Activated CD8-positive, alpha-beta memory T cell treated with anti-CD3 and anti-CD28 coated beads, Interleukin-2, amount 50 U/mL, for 48 hours (primary cell): ENCODE data around the gene SURF1.

ENCODE experiments used
- DNase-seq: peaks from one replicate; pipeline ENCODE4 v3.0.0-alpha.2; 2020

The SURF1 gene

GRCh38 chr9:133361507-133362092 lies 5.3 kb upstream of the SURF1 start:
- DNase-seq = no peak

GRCh38 chr9:133360400-133361393 lies 4.4 kb upstream of the SURF1 start:
- DNase-seq = no peak

- no peak for DNase-seq
Observed at GRCh38 chr9:133359399-133360175, 3.3 kb upstream of the SURF1 start.

DNA sequence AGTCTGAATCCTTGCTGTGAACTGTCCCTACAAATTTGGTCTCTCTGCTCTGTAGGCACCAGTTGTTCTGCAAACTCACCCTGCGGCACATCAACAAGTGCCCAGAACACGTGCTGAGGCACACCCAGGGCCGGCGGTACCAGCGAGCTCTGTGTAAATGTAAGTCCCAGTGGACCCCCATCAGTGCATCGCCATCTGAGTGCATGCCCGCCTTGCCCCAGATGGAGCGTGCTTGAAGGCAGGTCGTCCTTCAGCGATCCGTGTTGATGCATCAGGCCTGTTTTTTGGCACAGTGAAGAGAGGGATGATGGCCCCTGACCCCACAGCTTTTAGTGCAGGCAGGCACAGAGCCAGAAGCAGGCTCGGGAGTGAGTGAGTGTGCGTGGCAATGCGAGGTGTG lies 1.4 kb upstream of the SURF1 start:
- no peak for DNase-seq

- no peak for DNase-seq
Observed at GRCh38 chr9:133355881-133356357, 368 bp downstream of the SURF1 start.

- DNase-seq = no peak
Observed at GRCh38 chr9:133354766-133355165, 1.5 kb downstream of the SURF1 start.

GRCh38 chr9:133353548-133353947 lies 2.7 kb downstream of the SURF1 start:
- no peak for DNase-seq

DNA sequence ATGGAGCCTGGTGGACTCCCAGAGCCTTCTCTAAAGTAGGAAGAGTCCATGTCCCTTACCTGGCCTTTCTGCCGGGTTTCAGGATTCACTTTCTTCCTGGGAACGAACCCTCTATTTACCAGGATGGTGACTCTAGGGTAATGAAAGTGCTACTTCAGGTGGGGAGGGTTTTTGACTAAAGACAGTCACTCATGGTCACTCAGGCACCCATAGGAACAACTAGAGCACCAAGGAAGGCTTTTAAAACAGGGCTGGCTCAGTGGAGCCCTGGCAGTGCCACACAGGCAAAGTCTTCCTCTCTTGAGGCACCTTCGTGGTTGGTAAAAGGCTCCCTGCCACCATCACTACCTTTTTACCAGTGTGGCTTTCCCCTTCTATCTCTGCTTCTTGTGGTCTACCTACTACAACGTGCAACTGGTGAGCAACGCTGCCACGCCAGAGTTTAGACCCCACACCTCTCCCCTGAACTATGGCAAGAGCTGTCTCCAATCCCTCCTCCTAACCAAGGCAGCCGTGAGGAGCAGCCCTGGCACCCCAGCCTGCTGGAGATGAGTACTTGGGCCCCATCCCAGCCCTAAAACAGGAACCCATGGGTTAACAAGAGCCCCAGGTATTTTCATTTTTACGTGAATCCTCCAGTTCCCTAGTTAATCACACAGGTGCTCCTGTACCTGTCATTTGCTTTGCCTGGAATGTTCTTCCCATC lies 3.5 kb downstream of the SURF1 start:
- peak; percentile 71 for DNase-seq

GRCh38 chr9:133351908-133352634 lies 4.2 kb downstream of the SURF1 start:
- DNase-seq = peak; percentile 81

DNA sequence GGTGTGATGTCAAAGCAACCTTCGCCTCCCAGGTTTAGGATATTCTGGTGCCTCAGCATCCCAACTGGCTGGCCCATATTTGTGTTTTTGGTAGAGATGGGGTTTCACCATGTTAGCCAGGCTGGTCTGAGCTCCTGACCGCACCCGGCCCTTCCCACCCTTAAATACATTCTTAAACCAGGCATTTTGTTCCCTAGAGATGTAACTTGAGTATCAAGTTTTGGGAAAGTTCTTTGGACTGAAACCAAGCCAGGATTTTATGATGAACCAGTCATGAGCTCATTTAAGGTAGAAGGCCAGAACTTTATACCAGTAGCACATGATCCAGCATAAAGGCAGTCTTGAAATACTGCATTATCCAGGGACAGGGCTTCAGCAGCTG lies 4.8 kb downstream of the SURF1 start:
- no peak for DNase-seq

- DNase-seq = peak; percentile 74
Observed at GRCh38 chr9:133349965-133350616, 6.2 kb downstream of the SURF1 start.

GRCh38 chr9:133348718-133349573 lies 7.3 kb downstream of the SURF1 start:
- no peak for DNase-seq

DNA sequence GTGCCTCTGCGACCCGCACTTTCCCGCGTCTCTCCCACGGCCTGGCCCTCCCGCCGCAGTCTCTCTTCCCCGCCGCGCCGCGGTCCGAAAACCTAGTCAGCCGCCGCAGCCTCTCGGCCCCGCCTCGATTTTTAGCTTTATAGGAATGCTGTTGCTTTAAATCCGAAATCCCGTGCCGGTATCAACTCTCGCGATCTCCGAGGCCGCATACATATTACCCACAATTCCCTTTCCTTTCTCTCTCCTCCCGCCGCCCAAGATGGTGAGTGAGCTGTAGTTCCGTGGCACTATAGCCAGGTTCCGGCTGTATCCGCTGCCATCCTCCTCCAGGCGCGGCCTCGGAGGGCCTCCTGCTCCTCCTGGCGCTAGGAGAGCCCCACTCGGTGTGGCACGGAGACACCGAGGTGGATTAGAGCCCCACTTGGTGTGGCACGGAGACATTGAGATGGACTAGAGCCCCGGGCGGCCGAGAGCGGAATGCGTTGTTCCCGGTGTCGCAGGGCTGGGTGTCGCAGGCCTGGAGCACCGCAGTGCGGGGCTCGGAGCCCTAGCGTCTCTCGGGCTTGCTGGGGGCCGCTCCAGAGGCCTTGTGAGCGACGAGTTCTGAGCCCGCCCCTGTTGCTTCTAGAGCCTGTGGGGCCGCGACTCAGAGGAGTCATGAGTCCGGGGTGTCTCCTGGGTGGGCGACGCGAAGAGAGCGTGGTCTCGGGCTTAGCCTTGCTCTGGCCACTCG lies 8.1 kb downstream of the SURF1 start, which contains the start of the genes MED22 and RPL7A:
Gene MED22, minus strand, starts transcription at position 147 of the 733 bp plus-strand sequence. CDS start 1,469 bp downstream, outside the sequence.
Gene RPL7A, plus strand, starts transcription at position 234 of the 733 bp plus-strand sequence. Its CDS starts 26 bp downstream, at position 260.
- peak; percentile 93 for DNase-seq

GRCh38 chr9:133347515-133347984 lies 8.7 kb downstream of the SURF1 start:
- peak; percentile 80 for DNase-seq

GRCh38 chr9:133346021-133346785 lies 10.1 kb downstream of the SURF1 start:
- no peak for DNase-seq

DNA sequence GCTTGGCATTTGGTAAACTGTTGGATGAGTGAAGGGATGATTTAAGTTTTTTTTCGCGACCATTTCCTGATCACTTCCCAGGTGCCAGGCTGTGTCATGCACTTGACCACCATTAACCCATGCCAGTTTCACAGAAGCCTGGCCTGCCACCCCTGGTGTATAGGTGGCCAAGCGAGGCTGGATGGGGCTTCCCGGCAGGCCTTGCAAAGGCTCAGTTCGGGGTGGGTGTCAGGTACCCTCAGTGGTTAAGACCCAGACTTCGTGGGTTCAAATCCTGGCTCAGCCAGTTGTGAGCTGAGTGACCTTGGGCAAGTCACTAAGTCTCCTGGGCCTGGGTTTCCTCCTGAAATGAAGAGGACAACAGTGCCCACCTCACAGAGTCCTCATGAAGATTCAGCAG lies 10.7 kb downstream of the SURF1 start:
- DNase-seq = no peak

DNA sequence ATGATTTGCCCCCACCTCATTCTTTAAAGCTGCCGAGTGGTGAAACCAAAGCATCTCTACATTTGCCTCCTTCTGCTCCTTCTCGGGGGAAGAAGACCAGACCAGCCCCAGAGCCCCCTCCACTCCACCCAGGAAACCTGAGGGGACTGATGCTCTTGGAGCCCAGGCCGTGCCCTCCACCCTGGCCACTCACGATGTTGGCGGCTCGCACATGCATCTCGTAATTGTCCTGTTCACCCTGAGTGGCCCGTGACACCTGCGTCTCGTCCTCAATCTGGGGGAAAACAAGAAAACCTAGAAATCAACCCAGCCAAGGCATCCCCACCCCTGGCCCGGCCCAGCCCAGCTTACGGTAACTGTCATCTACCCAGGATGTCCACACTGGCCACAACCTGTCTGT lies 11.3 kb downstream of the SURF1 start:
- DNase-seq = no peak

DNA sequence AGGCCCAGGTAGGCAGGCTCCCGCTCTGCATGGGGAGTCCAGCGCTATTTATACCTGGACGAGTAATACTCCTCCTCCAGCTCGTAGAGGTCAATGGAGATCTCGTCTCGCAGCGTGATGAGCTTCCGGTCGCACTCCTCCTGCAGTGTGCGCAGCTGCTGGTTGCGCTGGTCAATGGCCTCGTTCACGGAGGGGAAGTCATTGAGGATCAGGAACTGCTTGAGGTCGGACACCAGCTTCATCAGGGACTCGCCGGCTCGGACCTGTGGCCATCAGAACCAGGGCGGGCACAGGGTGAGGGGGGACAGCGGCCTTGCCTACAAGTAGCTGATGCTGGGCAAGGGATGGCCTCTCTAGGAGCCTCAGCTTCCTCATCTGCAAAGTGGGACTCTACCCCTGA lies 12.2 kb downstream of the SURF1 start:
- DNase-seq = no peak
